ENCODE measurements around the gene PEX5L. TPM values are rescaled to one million over a fixed set of nuclear protein-coding genes. Genes with fewer than 3 reads are reported as not detected.

PEX5L gene
- total RNA-seq, 2 donors from 2014 or later = not detected

DNA sequence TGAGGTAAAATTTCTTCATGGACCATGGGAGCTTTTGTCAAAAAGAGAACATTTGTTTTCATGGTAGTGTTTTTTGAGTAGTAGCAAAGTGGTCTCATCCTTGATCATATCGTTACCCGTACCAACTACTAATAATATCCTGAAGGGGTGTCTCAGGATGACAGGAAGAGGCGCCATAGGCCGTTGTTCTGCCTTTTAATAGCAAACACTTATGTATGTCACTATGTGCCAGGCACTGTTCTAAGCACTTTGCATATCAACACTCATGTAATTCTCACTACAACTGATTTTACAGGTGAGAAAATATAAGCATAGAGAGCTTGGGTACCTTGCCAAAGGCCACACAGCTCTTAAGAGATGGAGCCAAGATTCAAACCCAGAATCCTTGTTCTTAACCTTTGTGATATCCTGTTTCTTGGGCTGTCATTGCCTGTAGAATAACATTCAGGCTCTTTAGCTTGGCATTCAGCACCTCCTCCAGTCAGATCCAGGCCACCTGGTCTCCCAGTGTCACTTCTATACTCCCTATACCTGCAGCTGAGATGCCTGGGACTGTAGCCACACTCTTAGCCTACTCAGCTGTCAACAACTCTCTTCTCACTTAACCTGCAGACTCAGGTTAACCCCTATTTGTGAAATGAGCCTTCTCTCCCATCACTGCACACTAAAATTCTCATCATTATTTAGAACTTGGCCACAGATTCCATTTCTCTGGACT is 270.2 kb downstream of the PEX5L start:
- peaks cover 12% of the 10 kb centered on the region for H3K36me3 ChIP-seq
- TF ChIP-seq, protein P1, sequence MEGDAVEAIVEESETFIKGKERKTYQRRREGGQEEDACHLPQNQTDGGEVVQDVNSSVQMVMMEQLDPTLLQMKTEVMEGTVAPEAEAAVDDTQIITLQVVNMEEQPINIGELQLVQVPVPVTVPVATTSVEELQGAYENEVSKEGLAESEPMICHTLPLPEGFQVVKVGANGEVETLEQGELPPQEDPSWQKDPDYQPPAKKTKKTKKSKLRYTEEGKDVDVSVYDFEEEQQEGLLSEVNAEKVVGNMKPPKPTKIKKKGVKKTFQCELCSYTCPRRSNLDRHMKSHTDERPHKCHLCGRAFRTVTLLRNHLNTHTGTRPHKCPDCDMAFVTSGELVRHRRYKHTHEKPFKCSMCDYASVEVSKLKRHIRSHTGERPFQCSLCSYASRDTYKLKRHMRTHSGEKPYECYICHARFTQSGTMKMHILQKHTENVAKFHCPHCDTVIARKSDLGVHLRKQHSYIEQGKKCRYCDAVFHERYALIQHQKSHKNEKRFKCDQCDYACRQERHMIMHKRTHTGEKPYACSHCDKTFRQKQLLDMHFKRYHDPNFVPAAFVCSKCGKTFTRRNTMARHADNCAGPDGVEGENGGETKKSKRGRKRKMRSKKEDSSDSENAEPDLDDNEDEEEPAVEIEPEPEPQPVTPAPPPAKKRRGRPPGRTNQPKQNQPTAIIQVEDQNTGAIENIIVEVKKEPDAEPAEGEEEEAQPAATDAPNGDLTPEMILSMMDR (IDR thresholded peaks at IDR 0.05) = no peak
- DNase-seq (ENCODE audit: low spot score) = no peak

DNA sequence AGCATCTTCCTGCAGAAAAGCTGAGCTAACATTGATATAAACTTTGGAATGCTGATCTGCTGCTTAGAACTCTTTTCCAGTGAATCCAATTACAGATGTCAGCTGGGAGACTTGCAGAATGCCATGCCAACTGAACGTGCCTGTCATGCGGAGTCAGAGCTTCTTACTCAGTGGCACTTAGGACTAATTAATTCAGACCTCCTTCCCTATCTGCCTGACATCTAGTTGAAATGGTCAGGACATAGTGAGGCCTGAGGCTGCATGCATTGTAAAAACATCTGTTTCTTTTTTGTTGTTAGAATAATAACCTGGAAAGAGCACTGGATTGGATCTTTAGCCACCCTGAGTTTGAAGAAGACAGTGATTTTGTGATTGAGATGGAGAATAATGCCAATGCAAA is 271.3 kb downstream of the PEX5L start:
- no peaks in the 10 kb centered on the region for H3K9me3 ChIP-seq
- no peaks in the 10 kb centered on the region for H3K27me3 ChIP-seq (replicated peaks; ENCODE audit: insufficient read depth)
- H3K36me3 ChIP-seq = peaks cover 12% of the 10 kb centered on the region
- TF ChIP-seq, protein P1 (IDR thresholded peaks at IDR 0.05) = no peak
- H3K4me1 ChIP-seq (ENCODE audit: control insufficient read depth in 1 of 2, low read depth in 2 of 2) = no peaks in the 10 kb centered on the region
- no peak overlapping the region for H3K27ac ChIP-seq
- ATAC-seq (ENCODE audit: insufficient number of reproducible peaks, low FRiP score, low read depth) (no peak), DNase-seq (ENCODE audit: low spot score) (no peak)
- no peak overlapping the region for H3K4me3 ChIP-seq

More for the DNA sequence above, 270.2 kb downstream of the PEX5L start:
- Histone ChIP-seq H3K27ac (no peak overlapping the region), H3K27me3 (replicated peaks; ENCODE audit: insufficient read depth) (no peaks in the 10 kb centered on the region), H3K4me3 (no peak overlapping the region), H3K9me3 (no peaks in the 10 kb centered on the region), H3K4me1 (ENCODE audit: control insufficient read depth in 1 of 2, low read depth in 2 of 2) (no peaks in the 10 kb centered on the region)
- ATAC-seq (ENCODE audit: insufficient number of reproducible peaks, low FRiP score, low read depth) = no peak

DNA sequence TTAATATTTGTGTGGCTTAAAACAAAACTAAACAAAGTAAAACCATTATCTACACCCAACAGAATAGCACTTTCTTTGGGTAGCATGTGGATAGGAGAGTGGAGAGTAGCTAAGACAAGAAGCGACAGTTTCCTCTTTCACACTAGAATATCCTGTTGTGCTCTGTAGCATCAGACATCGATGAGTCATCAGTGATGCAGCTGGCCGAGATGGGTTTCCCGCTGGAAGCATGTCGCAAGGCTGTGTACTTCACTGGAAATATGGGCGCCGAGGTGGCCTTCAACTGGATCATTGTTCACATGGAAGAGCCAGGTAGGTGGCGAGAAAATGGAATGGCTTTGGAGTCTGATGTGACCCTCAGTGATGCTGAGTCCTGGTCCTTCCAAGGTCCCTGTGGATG is 275.8 kb downstream of the PEX5L start:
- no peaks in the 10 kb centered on the region for H3K27me3 ChIP-seq (replicated peaks; ENCODE audit: insufficient read depth)
- ATAC-seq (ENCODE audit: insufficient number of reproducible peaks, low FRiP score, low read depth) = no peak
- no peak overlapping the region for H3K4me3 ChIP-seq
- H3K4me1 ChIP-seq (ENCODE audit: control insufficient read depth in 1 of 2, low read depth in 2 of 2) = no peaks in the 10 kb centered on the region
- H3K27ac ChIP-seq = no peak overlapping the region
- TF ChIP-seq, protein P1 (IDR thresholded peaks at IDR 0.05) = no peak
- peaks cover 11% of the 10 kb centered on the region for H3K36me3 ChIP-seq
- H3K9me3 ChIP-seq = no peaks in the 10 kb centered on the region
- DNase-seq (ENCODE audit: low spot score) = no peak

DNA sequence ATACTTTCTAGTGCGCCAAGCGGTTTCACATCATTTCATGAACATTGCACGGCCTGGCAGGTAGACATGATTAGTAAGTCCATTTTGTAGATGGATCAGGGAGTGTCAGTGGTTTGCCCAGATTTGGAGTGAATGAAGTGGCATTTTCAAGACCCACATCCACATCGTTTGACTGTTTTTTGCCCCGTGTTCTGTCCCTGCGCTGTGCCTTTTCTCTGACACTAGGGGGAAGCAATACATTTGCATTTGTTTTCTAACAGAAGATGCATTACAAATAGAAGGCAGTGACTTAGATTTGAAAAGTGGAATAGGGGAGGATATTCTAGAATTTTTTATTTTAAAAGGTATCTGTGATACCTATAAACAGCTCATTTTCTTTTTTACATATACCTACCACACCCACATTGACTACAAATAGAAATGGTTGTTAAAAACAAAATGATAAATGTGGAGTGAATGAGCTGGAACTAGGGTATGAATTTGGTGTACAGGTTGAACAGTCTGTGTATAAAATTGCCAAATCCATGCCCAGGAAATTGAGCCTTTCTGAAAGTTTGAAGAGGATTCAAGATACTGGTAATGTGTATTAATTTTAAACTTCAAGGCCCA is 285.9 kb downstream of the PEX5L start:
- ATAC-seq (ENCODE audit: insufficient number of reproducible peaks, low FRiP score, low read depth) (no peak), DNase-seq (ENCODE audit: low spot score) (no peak)
- TF ChIP-seq, protein P1 (IDR thresholded peaks at IDR 0.05) = no peak
- H3K4me1 ChIP-seq (ENCODE audit: control insufficient read depth in 1 of 2, low read depth in 2 of 2) = no peaks in the 10 kb centered on the region
- H3K36me3 ChIP-seq = no peaks in the 10 kb centered on the region
- H3K27ac ChIP-seq = no peak overlapping the region
- no peaks in the 10 kb centered on the region for H3K9me3 ChIP-seq
- no peaks in the 10 kb centered on the region for H3K27me3 ChIP-seq (replicated peaks; ENCODE audit: insufficient read depth)
- H3K4me3 ChIP-seq = no peak overlapping the region

DNA sequence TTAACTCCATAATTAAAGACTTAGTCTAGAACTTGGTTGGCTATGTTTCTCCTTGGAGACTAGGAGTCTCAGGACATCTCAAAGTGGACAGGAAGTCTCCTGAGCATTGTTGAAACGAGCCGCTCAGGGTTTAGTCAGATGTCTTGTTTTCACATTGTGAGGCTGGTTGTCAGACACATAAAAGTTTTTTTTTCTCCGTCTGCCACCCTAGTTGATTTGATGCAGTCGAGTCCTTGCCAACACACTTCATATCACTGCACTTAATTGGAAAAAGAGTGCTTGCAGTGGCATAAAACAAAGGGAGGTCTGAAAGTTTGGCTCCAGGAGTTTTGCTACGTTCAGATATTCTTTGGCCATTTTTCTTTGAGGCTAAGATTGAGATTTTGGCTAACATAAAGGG is 291.0 kb downstream of the PEX5L start:
- TF ChIP-seq, protein P1 (IDR thresholded peaks at IDR 0.05) = no peak
- H3K4me1 ChIP-seq (ENCODE audit: control insufficient read depth in 1 of 2, low read depth in 2 of 2) = no peaks in the 10 kb centered on the region
- no peak for ATAC-seq (ENCODE audit: insufficient number of reproducible peaks, low FRiP score, low read depth)
- no peaks in the 10 kb centered on the region for H3K27me3 ChIP-seq (replicated peaks; ENCODE audit: insufficient read depth)
- H3K9me3 ChIP-seq = no peaks in the 10 kb centered on the region
- H3K27ac ChIP-seq = no peak overlapping the region
- H3K4me3 ChIP-seq = no peak overlapping the region
- H3K36me3 ChIP-seq = peaks cover 11% of the 10 kb centered on the region
- no peak for DNase-seq (ENCODE audit: low spot score)

All from thoracic aorta (tissue), 2 donors.